Measurements from ENCODE around the gene OCA2.

OCA2 gene

DNA sequence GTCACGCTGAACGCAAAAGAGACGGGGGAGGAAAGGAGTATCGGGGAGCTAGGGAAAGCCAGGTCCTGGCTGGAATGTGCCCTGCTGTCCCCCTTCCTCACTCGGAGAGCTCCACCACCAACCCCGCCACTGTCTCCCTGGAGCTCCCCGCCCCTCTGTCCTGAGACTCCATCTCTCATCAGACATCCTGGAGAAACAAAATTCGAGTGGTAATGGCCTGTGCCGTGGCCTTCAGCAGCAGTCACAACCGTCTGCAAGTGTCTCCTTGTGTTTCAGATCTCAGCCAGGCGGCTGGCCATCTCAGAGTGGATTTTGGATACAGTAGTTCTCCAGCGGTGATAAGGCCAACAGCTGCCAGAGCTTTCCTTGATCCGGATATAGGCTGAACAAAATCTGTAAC is 76.9 kb downstream of the OCA2 start:
- no peaks in the 10 kb centered on the region for H3K79me1 ChIP-seq (ENCODE audit: low read length)
- no peak overlapping the region for H3K9ac ChIP-seq (ENCODE audit: low read length)
- no peak overlapping the region for H3K18ac ChIP-seq (ENCODE audit: low read length)
- H2BK12ac ChIP-seq (ENCODE audit: low read length) = no peak overlapping the region
- H2AFZ ChIP-seq (ENCODE audit: insufficient read depth, low read length, poor library complexity) = no peak overlapping the region
- H3K79me2 ChIP-seq (ENCODE audit: control insufficient read depth, insufficient read depth, low read length, poor library complexity) = no peaks in the 10 kb centered on the region
- H2BK5ac ChIP-seq (ENCODE audit: low read depth, low read length, poor library complexity) = no peak overlapping the region
- H3K27ac ChIP-seq (ENCODE audit: low read depth, low read length) = no peak overlapping the region
- no peaks in the 10 kb centered on the region for H3K27me3 ChIP-seq (ENCODE audit: insufficient read depth, low read length)
- H3K4ac ChIP-seq (ENCODE audit: low read depth, low read length) = no peak overlapping the region
- no peak overlapping the region for H4K8ac ChIP-seq (ENCODE audit: low read depth, low read length)
- H3K14ac ChIP-seq (ENCODE audit: low read length) = no peak overlapping the region
- no peaks in the 10 kb centered on the region for H3K4me1 ChIP-seq (ENCODE audit: control insufficient read depth in 1 of 2, insufficient read depth in 2 of 2, low read length in 2 of 2)
- no peaks in the 10 kb centered on the region for H3K36me3 ChIP-seq (ENCODE audit: control insufficient read depth in 1 of 2, insufficient read depth in 2 of 2, low read length in 2 of 2)
- no CpG with 5 or more reads among the region's 13 CpGs for WGBS (ENCODE audit: extremely low coverage, insufficient coverage, insufficient read length)
- no peak overlapping the region for H3K4me2 ChIP-seq (ENCODE audit: low read length)
- DNase-seq = no peak
- H3K23ac ChIP-seq (ENCODE audit: low read length) = no peak overlapping the region
- no peak overlapping the region for H4K91ac ChIP-seq (ENCODE audit: low read depth, low read length)
- no peak overlapping the region for H3K4me3 ChIP-seq (ENCODE audit: low read depth, low read length)
- no peak overlapping the region for H4K12ac ChIP-seq (ENCODE audit: low read depth, low read length)
- H2BK120ac ChIP-seq (ENCODE audit: insufficient read depth, low read length, poor library complexity) = no peak overlapping the region
- H3K9me3 ChIP-seq (ENCODE audit: insufficient read depth, low read depth, low read length) = peaks cover 3% of the 10 kb centered on the region
- H2AK5ac ChIP-seq (ENCODE audit: low read length) = no peak overlapping the region

DNA sequence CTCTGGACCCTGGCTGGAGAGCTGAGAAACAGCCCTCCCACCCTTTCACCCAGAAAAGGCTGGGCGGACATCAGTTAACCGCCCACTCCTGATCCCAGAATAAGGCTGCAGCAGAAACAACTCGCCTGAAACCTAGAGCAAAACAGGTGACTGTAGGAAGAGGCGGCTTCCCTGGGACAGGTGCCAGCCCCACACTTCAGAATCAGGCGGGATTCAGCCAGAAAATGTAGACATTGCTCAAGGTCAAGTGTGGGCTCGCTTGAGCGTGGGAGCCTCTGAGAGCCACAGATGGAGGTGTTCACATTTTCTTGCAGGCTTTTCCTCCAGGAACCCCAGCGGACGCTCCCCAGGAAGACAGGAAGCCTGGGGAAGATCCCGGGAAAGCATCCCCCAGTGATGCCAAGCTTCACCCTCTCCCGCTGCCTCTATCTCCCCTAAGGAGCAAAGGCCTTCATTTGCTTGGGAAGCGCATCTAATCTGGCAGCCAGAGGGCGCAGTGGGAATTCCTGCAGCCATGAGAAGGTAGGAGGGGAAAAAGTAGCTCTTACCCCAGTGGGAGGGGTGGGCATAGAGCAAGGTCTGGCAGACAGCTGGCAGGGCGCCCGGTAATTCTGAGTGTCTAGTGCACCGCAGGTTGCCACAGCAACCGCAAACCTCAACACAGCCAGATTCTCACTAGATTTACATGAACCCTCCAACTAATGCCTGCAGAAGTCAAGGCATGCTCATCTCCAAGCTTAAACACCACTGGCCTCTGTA is 77.7 kb downstream of the OCA2 start:
- no peaks in the 10 kb centered on the region for H3K27me3 ChIP-seq (ENCODE audit: insufficient read depth, low read length)
- no peak overlapping the region for H2BK120ac ChIP-seq (ENCODE audit: insufficient read depth, low read length, poor library complexity)
- H2BK12ac ChIP-seq (ENCODE audit: low read length) = no peak overlapping the region
- H3K79me1 ChIP-seq (ENCODE audit: low read length) = no peaks in the 10 kb centered on the region
- no peak overlapping the region for H3K4me3 ChIP-seq (ENCODE audit: low read depth, low read length)
- H3K9me3 ChIP-seq (ENCODE audit: insufficient read depth, low read depth, low read length) = peaks cover 3% of the 10 kb centered on the region
- H2BK5ac ChIP-seq (ENCODE audit: low read depth, low read length, poor library complexity) = no peak overlapping the region
- no peak overlapping the region for H3K4ac ChIP-seq (ENCODE audit: low read depth, low read length)
- no peak overlapping the region for H3K4me2 ChIP-seq (ENCODE audit: low read length)
- no peak overlapping the region for H4K12ac ChIP-seq (ENCODE audit: low read depth, low read length)
- no peak overlapping the region for H2AK5ac ChIP-seq (ENCODE audit: low read length)
- H3K4me1 ChIP-seq (ENCODE audit: control insufficient read depth in 1 of 2, insufficient read depth in 2 of 2, low read length in 2 of 2) = no peaks in the 10 kb centered on the region
- H2AFZ ChIP-seq (ENCODE audit: insufficient read depth, low read length, poor library complexity) = no peak overlapping the region
- H3K18ac ChIP-seq (ENCODE audit: low read length) = no peak overlapping the region
- H4K91ac ChIP-seq (ENCODE audit: low read depth, low read length) = no peak overlapping the region
- H3K14ac ChIP-seq (ENCODE audit: low read length) = no peak overlapping the region
- no peak overlapping the region for H3K23ac ChIP-seq (ENCODE audit: low read length)
- no peaks in the 10 kb centered on the region for H3K79me2 ChIP-seq (ENCODE audit: control insufficient read depth, insufficient read depth, low read length, poor library complexity)
- H3K27ac ChIP-seq (ENCODE audit: low read depth, low read length) = no peak overlapping the region
- no peak overlapping the region for H3K9ac ChIP-seq (ENCODE audit: low read length)
- WGBS (ENCODE audit: extremely low coverage, insufficient coverage, insufficient read length) = no CpG with 5 or more reads among the region's 17 CpGs
- peak in 1 of 2 donors; percentile 16 for DNase-seq
- H4K8ac ChIP-seq (ENCODE audit: low read depth, low read length) = no peak overlapping the region
- H3K36me3 ChIP-seq (ENCODE audit: control insufficient read depth in 1 of 2, insufficient read depth in 2 of 2, low read length in 2 of 2) = no peaks in the 10 kb centered on the region

DNA sequence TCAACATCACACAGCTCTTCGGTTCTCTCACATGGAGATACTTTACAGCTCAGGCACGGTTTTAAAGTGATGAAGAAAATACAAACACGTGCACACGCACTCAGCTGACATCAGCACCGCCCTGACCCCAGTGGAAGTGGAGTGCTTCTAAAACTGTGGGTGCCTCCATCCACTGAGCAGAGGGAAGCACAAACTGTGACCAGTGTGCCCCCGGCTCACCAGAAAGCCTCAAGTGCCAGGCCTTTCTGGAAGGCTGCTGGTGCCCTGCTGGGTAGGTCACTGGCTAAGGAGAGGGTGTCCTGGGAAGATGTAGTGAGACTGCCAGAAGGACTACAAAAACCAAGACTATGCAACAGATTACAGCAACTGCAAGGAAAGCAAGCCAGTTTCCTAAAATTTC is 78.5 kb downstream of the OCA2 start:
- no peak overlapping the region for H3K23ac ChIP-seq (ENCODE audit: low read length)
- no peak overlapping the region for H3K4me3 ChIP-seq (ENCODE audit: low read depth, low read length)
- H3K79me2 ChIP-seq (ENCODE audit: control insufficient read depth, insufficient read depth, low read length, poor library complexity) = no peaks in the 10 kb centered on the region
- H4K91ac ChIP-seq (ENCODE audit: low read depth, low read length) = no peak overlapping the region
- H2BK120ac ChIP-seq (ENCODE audit: insufficient read depth, low read length, poor library complexity) = no peak overlapping the region
- no peaks in the 10 kb centered on the region for H3K36me3 ChIP-seq (ENCODE audit: control insufficient read depth in 1 of 2, insufficient read depth in 2 of 2, low read length in 2 of 2)
- no peaks in the 10 kb centered on the region for H3K4me1 ChIP-seq (ENCODE audit: control insufficient read depth in 1 of 2, insufficient read depth in 2 of 2, low read length in 2 of 2)
- DNase-seq = no peak
- no peak overlapping the region for H2BK5ac ChIP-seq (ENCODE audit: low read depth, low read length, poor library complexity)
- no peaks in the 10 kb centered on the region for H3K27me3 ChIP-seq (ENCODE audit: insufficient read depth, low read length)
- no peak overlapping the region for H3K27ac ChIP-seq (ENCODE audit: low read depth, low read length)
- H2BK12ac ChIP-seq (ENCODE audit: low read length) = no peak overlapping the region
- no CpG with 5 or more reads among the region's 6 CpGs for WGBS (ENCODE audit: extremely low coverage, insufficient coverage, insufficient read length)
- no peaks in the 10 kb centered on the region for H3K79me1 ChIP-seq (ENCODE audit: low read length)
- no peak overlapping the region for H3K18ac ChIP-seq (ENCODE audit: low read length)
- H3K14ac ChIP-seq (ENCODE audit: low read length) = no peak overlapping the region
- H3K9ac ChIP-seq (ENCODE audit: low read length) = no peak overlapping the region
- H3K4ac ChIP-seq (ENCODE audit: low read depth, low read length) = no peak overlapping the region
- no peak overlapping the region for H4K12ac ChIP-seq (ENCODE audit: low read depth, low read length)
- no peak overlapping the region for H2AK5ac ChIP-seq (ENCODE audit: low read length)
- no peak overlapping the region for H4K8ac ChIP-seq (ENCODE audit: low read depth, low read length)
- peaks cover 3% of the 10 kb centered on the region for H3K9me3 ChIP-seq (ENCODE audit: insufficient read depth, low read depth, low read length)
- H3K4me2 ChIP-seq (ENCODE audit: low read length) = no peak overlapping the region
- H2AFZ ChIP-seq (ENCODE audit: insufficient read depth, low read length, poor library complexity) = no peak overlapping the region

DNA sequence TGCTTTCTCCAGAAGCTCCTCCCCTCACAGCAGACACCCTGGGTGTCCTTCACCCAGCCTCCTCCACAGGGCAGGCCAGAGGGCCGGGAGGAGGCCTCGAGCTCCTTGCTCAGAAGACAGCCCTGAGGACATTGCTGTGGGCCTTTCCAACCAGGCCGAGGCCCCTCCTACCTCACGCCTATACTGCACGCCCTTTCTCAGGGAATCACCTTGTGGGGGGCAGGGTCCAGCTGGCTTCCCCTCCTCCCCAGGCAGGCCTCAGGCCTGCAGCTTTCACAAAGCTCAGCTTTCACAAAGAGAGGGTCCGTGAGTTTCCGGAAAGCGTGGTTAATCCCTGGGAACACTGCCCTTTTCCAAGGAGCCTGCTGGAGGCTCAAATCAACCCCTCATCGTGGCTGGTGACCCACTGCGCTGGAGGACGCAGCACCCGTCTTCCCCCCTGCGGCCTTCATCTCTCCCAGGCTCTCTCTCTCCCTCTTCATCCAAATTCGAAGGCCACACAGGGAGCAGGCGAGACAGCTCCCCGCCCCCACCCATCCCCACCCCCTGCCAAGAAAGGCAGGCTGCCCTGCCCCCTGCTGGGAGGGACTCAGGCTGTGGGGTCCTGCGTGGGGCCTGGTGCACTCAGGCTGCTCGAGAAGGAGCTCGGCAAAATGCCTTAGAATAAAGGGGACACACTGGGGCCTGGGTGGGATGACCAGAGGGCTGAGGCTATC is 79.4 kb downstream of the OCA2 start:
- no peak overlapping the region for H3K23ac ChIP-seq (ENCODE audit: low read length)
- no peaks in the 10 kb centered on the region for H3K4me1 ChIP-seq (ENCODE audit: control insufficient read depth in 1 of 2, insufficient read depth in 2 of 2, low read length in 2 of 2)
- no peak overlapping the region for H3K4me3 ChIP-seq (ENCODE audit: low read depth, low read length)
- H3K9ac ChIP-seq (ENCODE audit: low read length) = no peak overlapping the region
- no peak overlapping the region for H2AK5ac ChIP-seq (ENCODE audit: low read length)
- DNase-seq = no peak
- no peak overlapping the region for H4K12ac ChIP-seq (ENCODE audit: low read depth, low read length)
- H2BK5ac ChIP-seq (ENCODE audit: low read depth, low read length, poor library complexity) = no peak overlapping the region
- no peak overlapping the region for H2BK120ac ChIP-seq (ENCODE audit: insufficient read depth, low read length, poor library complexity)
- no CpG with 5 or more reads among the region's 19 CpGs for WGBS (ENCODE audit: extremely low coverage, insufficient coverage, insufficient read length)
- no peak overlapping the region for H3K14ac ChIP-seq (ENCODE audit: low read length)
- H2BK12ac ChIP-seq (ENCODE audit: low read length) = no peak overlapping the region
- H3K36me3 ChIP-seq (ENCODE audit: control insufficient read depth in 1 of 2, insufficient read depth in 2 of 2, low read length in 2 of 2) = no peaks in the 10 kb centered on the region
- H3K4ac ChIP-seq (ENCODE audit: low read depth, low read length) = no peak overlapping the region
- peaks cover 3% of the 10 kb centered on the region for H3K9me3 ChIP-seq (ENCODE audit: insufficient read depth, low read depth, low read length)
- no peaks in the 10 kb centered on the region for H3K79me1 ChIP-seq (ENCODE audit: low read length)
- H3K27me3 ChIP-seq (ENCODE audit: insufficient read depth, low read length) = no peaks in the 10 kb centered on the region
- no peak overlapping the region for H4K91ac ChIP-seq (ENCODE audit: low read depth, low read length)
- H4K8ac ChIP-seq (ENCODE audit: low read depth, low read length) = no peak overlapping the region
- H3K4me2 ChIP-seq (ENCODE audit: low read length) = no peak overlapping the region
- H3K27ac ChIP-seq (ENCODE audit: low read depth, low read length) = no peak overlapping the region
- no peaks in the 10 kb centered on the region for H3K79me2 ChIP-seq (ENCODE audit: control insufficient read depth, insufficient read depth, low read length, poor library complexity)
- H3K18ac ChIP-seq (ENCODE audit: low read length) = no peak overlapping the region
- no peak overlapping the region for H2AFZ ChIP-seq (ENCODE audit: insufficient read depth, low read length, poor library complexity)

All from trophoblast cell (in vitro differentiated cells and primary cell).